OCI-LY7 (cell line): Measurements from ENCODE around the gene PURB.
"Not testable (repeated sequence)": the region's sequence is repeated elsewhere in the genome, so short reads cannot be mapped to it uniquely, and the experiment has no call there.

Experiments
- CTCF ChIP-seq: fragments of 200-600 bp; sonication (generic); conservative IDR thresholded peaks from 2 replicates; pipeline ENCODE4 v1.5.1; 2014; ENCODE audit warnings: mild to moderate bottlenecking, antibody characterized with exemption, low read length, moderate library complexity, mixed read lengths
- EZH2phosphoT487 ChIP-seq: fragments of 200-600 bp; sonication (generic); IDR thresholded peaks from 2 replicates; pipeline ENCODE4 v1.6.1; 2018; ENCODE audit warnings: low read depth, borderline replicate concordance, mild to moderate bottlenecking, mixed run types, antibody characterized with exemption, low read length, moderate library complexity, mixed read lengths

DNA sequence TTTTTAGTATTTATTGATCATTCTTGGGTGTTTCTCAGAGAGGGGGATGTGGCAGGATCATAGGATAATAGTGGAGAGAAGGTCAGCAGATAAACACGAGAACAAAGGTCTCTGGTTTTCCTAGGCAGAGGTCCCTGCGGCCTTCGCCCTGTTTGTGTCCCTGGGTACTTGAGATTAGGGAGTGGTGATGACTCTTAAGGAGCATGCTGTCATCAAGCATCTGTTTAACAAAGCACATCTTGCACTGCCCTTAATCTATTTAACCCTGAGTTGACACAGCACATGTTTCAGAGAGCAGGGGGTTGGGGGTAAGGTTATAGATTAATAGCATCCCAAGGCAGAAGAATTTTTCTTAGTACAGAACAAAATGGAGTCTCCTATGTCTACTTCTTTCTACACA is 15.0 kb downstream of the PURB start:
- TF ChIP-seq CTCF, EZH2phosphoT487: not testable (repeated sequence)
